Measurements from ENCODE around the gene MED13L.

DNA sequence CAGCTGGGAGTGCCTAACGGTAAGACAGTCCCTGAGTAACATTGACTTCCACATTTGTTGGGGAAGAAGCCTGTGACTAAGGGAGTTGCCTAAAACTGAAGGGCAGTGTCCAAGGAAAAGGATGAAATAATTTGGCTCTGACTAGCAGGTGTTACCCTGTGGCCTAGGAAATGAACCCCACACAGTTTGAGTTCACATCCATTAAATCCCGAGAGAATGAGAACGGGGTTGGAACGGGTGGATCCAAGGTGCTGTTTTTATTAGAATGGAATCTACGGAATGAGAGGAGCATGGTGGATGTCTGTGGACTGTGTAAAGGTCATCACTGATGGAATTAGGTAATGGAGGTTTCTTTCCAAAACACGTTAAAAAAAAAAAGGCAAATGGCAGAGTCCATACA lies 324.0 kb downstream of the MED13L start:
- TF ChIP-seq POLR2AphosphoS5 (IDR thresholded peaks at IDR 0.05; ENCODE audit: low read depth, low read length) = no peak
- TF ChIP-seq, protein P1, sequence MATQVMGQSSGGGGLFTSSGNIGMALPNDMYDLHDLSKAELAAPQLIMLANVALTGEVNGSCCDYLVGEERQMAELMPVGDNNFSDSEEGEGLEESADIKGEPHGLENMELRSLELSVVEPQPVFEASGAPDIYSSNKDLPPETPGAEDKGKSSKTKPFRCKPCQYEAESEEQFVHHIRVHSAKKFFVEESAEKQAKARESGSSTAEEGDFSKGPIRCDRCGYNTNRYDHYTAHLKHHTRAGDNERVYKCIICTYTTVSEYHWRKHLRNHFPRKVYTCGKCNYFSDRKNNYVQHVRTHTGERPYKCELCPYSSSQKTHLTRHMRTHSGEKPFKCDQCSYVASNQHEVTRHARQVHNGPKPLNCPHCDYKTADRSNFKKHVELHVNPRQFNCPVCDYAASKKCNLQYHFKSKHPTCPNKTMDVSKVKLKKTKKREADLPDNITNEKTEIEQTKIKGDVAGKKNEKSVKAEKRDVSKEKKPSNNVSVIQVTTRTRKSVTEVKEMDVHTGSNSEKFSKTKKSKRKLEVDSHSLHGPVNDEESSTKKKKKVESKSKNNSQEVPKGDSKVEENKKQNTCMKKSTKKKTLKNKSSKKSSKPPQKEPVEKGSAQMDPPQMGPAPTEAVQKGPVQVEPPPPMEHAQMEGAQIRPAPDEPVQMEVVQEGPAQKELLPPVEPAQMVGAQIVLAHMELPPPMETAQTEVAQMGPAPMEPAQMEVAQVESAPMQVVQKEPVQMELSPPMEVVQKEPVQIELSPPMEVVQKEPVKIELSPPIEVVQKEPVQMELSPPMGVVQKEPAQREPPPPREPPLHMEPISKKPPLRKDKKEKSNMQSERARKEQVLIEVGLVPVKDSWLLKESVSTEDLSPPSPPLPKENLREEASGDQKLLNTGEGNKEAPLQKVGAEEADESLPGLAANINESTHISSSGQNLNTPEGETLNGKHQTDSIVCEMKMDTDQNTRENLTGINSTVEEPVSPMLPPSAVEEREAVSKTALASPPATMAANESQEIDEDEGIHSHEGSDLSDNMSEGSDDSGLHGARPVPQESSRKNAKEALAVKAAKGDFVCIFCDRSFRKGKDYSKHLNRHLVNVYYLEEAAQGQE (IDR thresholded peaks at IDR 0.05; ENCODE audit: insufficient read depth in 1 of 2, low read depth in 2 of 2, low read length in 2 of 2) = no peak

All from PFSK-1 (cell line).